ENCODE data around the gene DNAJC5G.

Gene DNAJC5G, protein sequence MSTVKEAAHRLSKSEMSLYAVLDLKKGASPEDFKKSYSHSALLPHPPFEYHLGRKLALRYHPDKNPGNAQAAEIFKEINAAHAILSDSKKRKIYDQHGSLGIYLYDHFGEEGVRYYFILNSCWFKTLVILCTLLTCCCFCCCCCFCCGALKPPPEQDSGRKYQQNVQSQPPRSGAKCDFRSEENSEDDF

DNA sequence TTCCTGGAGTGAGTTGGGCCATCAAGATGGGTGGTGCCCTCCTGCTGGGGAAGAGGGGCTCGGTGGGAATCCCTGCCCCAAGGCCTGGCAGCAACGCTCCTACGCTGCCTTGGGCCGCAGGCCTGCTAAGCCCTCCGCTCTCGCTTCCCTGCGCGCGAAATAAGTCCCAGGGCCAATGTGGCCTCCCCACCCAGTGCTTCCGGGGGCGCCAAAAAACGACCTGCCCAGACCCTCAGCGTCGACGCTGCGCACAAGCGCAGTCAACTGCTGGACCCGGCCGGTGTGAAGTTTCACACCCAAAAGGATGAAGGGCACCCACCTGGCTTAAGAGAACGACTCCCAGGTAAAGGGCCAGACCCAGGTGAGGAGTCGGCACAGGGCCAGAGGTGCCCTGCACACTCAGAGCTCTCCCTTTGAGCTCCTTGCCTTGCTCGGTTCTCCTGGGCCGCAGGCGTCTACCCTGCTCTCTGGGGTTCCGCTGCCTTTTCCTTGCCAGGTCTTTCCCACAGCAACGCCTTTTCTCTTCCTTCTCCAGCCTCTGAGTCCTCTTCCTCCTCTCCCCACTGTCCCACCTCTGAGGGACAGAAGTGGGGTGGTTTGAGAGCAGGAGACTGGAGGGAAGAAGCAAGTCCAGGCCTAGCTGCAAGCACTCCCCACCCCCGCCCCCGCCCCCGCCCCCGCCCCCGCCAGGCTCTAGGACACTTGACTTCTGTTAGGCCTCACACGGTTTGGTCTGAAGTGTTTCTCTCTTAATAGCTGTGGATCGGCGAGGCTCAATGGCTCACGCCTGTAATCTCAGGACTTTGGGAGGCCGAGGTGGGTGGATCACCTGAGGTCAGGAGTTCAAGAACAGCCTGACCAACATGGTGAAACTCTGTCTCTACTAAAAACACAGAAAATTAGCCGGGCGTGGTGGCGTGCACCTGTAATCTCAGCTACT lies at the start of gene DNAJC5G:
Gene DNAJC5G (plus strand): TSS at position 223 of the 940 bp plus-strand sequence. CDS start 1,296 bp downstream, outside the sequence.
- Histone ChIP-seq H3K4me3 (ENCODE audit: low read depth, low read length) (no peak within 1 kb of the TSS), H3K36me3 (replicated peaks) (no peaks in the 10 kb centered on the region), H3K27me3 (replicated peaks) (peaks cover 6% of the 10 kb centered on the region), H3K27ac (no peak within 1 kb of the TSS)
- no peak for DNase-seq
- TF ChIP-seq, protein P1, sequence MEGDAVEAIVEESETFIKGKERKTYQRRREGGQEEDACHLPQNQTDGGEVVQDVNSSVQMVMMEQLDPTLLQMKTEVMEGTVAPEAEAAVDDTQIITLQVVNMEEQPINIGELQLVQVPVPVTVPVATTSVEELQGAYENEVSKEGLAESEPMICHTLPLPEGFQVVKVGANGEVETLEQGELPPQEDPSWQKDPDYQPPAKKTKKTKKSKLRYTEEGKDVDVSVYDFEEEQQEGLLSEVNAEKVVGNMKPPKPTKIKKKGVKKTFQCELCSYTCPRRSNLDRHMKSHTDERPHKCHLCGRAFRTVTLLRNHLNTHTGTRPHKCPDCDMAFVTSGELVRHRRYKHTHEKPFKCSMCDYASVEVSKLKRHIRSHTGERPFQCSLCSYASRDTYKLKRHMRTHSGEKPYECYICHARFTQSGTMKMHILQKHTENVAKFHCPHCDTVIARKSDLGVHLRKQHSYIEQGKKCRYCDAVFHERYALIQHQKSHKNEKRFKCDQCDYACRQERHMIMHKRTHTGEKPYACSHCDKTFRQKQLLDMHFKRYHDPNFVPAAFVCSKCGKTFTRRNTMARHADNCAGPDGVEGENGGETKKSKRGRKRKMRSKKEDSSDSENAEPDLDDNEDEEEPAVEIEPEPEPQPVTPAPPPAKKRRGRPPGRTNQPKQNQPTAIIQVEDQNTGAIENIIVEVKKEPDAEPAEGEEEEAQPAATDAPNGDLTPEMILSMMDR (IDR thresholded peaks at IDR 0.05; ENCODE audit: low read depth, low read length, missing control alignments) = no peak
- in situ Hi-C loops (cut with HindIII; ENCODE audit: low pct_ligation_motif_present, low sequenced_read_pairs) = loop anchor here (25.0 kb wide), 1 partner anchor 163 kb away; the partner anchor contains the start of genes ABHD1 and CGREF1

DNA sequence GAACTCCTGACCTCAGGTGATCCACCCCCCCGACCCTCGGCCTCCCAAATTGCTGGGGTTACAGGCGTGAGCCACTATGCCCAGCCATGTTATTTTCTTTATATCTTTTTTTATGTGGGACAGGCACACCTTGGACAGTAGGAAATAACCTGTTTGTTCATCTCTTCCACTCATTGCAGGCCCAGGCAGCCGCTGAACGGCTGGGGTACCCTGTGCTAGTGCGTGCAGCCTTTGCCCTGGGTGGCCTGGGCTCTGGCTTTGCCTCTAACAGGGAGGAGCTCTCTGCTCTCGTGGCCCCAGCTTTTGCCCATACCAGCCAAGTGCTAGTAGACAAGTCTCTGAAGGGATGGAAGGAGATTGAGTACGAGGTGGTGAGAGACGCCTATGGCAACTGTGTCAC lies 49.7 kb upstream of the DNAJC5G start:
- TF ChIP-seq, protein P1 (IDR thresholded peaks at IDR 0.05; ENCODE audit: low read depth, low read length, missing control alignments) = no peak
- Histone ChIP-seq H3K27ac (no peak overlapping the region), H3K27me3 (replicated peaks) (no peaks in the 10 kb centered on the region), H3K36me3 (replicated peaks) (peaks cover 77% of the 10 kb centered on the region), H3K4me3 (ENCODE audit: low read depth, low read length) (no peak overlapping the region)
- DNase-seq = no peak
- in situ Hi-C loops (cut with HindIII; ENCODE audit: low pct_ligation_motif_present, low sequenced_read_pairs) = no loop called here

DNA sequence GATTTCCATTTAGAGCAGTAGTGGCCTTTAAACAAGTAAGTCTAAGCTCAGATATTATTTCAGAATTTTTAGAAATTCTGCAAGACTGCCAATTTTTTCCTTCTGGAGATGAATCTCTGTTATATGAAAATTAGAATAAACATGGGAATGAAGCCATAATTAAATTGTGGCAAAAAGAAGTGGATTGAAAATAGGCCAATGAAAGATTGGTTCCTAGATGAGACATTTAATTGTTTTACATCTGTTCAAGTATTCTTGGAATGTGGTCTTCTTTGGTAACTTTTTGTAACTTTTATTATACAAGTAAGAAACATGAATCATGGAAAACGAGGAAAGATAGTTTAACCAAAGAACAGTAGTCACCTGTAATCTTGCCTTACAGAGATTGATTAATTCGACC lies 47.7 kb upstream of the DNAJC5G start:
- TF ChIP-seq, protein P1 (IDR thresholded peaks at IDR 0.05; ENCODE audit: low read depth, low read length, missing control alignments) = no peak
- no peaks in the 10 kb centered on the region for H3K27me3 ChIP-seq (replicated peaks)
- in situ Hi-C loops (cut with HindIII; ENCODE audit: low pct_ligation_motif_present, low sequenced_read_pairs) = no loop called here
- no peak overlapping the region for H3K4me3 ChIP-seq (ENCODE audit: low read depth, low read length)
- H3K36me3 ChIP-seq (replicated peaks) = peaks cover 84% of the 10 kb centered on the region
- H3K27ac ChIP-seq = no peak overlapping the region
- no peak for DNase-seq

DNA sequence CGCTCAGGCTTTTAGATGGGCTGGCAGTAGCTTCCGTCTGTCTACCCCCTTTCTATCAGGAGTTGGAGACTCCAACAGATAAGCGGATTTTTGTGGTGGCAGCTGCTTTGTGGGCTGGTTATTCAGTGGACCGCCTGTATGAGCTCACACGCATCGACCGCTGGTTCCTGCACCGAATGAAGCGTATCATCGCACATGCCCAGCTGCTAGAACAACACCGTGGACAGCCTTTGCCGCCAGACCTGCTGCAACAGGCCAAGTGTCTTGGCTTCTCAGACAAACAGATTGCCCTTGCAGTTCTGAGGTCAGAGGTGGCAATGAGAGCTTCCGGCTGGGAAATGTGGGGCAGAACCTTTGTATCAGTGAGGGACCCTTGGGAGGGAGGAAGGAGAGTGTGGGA lies 43.3 kb upstream of the DNAJC5G start:
- H3K36me3 ChIP-seq (replicated peaks) = peaks cover 85% of the 10 kb centered on the region
- H3K27me3 ChIP-seq (replicated peaks) = no peaks in the 10 kb centered on the region
- DNase-seq = no peak
- H3K27ac ChIP-seq = no peak overlapping the region
- TF ChIP-seq, protein P1 (IDR thresholded peaks at IDR 0.05; ENCODE audit: low read depth, low read length, missing control alignments) = no peak
- in situ Hi-C loops (cut with HindIII; ENCODE audit: low pct_ligation_motif_present, low sequenced_read_pairs) = no loop called here
- H3K4me3 ChIP-seq (ENCODE audit: low read depth, low read length) = no peak overlapping the region

DNA sequence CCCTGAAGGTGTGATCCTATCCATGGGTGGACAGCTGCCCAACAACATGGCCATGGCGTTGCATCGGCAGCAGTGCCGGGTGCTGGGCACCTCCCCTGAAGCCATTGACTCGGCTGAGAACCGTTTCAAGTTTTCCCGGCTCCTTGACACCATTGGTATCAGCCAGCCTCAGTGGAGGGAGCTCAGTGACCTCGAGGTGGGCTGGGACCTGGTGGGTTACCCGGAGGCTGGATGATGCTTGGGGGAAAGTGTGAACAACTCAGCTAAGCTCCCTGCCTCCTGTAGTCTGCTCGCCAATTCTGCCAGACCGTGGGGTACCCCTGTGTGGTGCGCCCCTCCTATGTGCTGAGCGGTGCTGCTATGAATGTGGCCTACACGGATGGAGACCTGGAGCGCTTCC lies 41.9 kb upstream of the DNAJC5G start:
- no peak for DNase-seq
- Histone ChIP-seq H3K27ac (no peak overlapping the region), H3K36me3 (replicated peaks) (peaks cover 92% of the 10 kb centered on the region), H3K27me3 (replicated peaks) (no peaks in the 10 kb centered on the region), H3K4me3 (ENCODE audit: low read depth, low read length) (no peak overlapping the region)
- TF ChIP-seq, protein P1 (IDR thresholded peaks at IDR 0.05; ENCODE audit: low read depth, low read length, missing control alignments) = no peak
- in situ Hi-C loops (cut with HindIII; ENCODE audit: low pct_ligation_motif_present, low sequenced_read_pairs) = no loop called here
